Measurements from ENCODE around the gene USP5.

The USP5 gene

GRCh38 chr12:6914246-6914946 lies 62.4 kb downstream of the USP5 start, which contains the start of gene ENO2:
Gene ENO2 (plus strand): TSS chr12:6914580. CDS start chr12:6915833, 1,253 bp downstream.
- DNase-seq (ENCODE audit: low read depth in 2 of 2), result peak; percentile 62 to 75

DNA sequence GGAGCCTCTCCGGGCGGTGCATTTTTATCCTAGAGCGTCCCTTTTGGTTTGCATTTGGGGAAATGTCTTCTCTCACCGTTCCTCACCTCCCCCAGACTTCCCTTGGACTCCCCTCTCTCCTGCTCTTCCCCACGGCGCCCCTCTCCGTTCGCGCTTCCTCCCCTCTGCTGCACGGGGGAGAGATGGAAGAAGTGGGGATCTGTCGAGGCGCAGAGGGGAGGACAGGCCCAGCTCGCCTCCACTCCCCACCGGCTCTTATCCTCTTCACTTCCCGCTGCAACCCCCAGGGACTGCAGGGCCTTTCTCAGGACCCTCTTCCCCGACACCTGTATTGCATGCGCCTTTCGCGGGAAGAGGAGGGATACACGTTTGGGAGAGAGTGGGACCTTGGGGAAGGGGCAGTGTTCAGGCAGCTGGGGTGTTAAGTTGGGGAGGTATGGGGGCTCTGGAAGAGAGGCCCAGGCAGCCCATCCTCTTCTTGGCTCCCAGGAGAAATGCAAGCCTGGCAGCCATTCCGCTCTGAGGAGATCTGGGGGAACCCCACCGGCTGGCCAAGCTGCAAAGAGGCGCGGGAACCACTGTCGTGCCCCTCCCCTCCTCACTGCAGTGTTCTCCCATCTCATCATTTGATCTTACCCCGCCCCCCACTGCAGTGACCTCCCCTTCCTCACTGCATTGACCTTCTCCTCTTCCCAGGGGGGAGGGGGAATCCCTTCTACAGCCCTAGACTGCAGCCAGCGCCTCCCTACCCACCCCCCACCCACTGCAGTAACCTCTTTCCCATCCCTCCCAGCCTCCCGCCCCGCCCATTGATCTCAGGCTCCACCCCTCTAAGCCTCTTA lies 63.2 kb downstream of the USP5 start:
- no peak for DNase-seq (ENCODE audit: low read depth in 2 of 2)

- DNase-seq (ENCODE audit: low read depth in 2 of 2), result no peak
These were observed 63.9 kb downstream of the USP5 start for GRCh38 chr12:6915789-6916285.

Measured in stimulated activated CD4-positive, alpha-beta T cell treated with anti-CD3 and anti-CD28 coated beads, Interleukin-12 subunit alpha, Interleukin-12 subunit beta, amount 100 ng/mL, for 24 hours (primary cell).